ENCODE measurements around the gene DENND5B.

The DENND5B gene

DNA sequence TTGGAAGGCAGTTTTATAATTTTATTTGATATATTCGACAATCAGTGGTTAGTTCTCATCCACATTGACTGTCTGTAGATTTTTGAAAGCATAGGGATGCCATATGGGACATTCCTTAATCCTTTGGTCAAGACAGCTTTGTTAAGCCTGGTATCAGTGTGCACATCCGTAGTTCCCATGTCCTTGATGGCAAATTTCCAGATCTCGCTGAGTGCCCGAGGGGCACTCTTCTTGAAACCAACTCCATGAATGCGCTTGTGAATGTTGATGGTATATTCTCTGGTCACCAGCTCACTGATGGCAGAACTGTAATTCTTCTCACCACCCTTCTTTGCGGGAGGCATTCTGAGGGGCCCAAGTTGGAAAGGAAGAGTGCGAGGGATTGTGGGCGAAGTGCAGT lies 6.1 kb upstream of the DENND5B start:
- ChIA-PET CTCF (no interaction called here), POLR2A (no interaction called here)
- TF ChIP-seq, protein P1, sequence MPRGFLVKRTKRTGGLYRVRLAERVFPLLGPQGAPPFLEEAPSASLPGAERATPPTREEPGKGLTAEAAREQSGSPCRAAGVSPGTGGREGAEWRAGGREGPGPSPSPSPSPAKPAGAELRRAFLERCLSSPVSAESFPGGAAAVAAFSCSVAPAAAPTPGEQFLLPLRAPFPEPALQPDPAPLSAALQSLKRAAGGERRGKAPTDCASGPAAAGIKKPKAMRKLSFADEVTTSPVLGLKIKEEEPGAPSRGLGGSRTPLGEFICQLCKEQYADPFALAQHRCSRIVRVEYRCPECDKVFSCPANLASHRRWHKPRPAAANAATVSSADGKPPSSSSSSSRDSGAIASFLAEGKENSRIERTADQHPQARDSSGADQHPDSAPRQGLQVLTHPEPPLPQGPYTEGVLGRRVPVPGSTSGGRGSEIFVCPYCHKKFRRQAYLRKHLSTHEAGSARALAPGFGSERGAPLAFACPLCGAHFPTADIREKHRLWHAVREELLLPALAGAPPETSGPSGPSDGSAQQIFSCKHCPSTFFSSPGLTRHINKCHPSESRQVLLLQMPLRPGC (tag by site-specific recombination; IDR thresholded peaks at IDR 0.05), result no peak
- TF ChIP-seq, protein P2, sequence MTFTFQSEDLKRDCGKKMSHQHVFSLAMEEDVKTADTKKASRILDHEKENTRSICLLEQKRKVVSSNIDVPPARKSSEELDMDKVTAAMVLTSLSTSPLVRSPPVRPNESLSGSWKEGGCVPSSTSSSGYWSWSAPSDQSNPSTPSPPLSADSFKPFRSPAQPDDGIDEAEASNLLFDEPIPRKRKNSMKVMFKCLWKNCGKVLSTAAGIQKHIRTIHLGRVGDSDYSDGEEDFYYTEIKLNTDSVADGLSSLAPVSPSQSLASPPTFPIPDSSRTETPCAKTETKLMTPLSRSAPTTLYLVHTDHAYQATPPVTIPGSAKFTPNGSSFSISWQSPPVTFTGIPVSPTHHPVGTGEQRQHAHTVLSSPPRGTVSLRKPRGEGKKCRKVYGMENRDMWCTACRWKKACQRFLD (tag by site-specific recombination; IDR thresholded peaks at IDR 0.05), result no peak
- TF ChIP-seq ZNF776 (tag by site-specific recombination; IDR thresholded peaks at IDR 0.05; ENCODE audit: borderline replicate concordance), result no peak
- TF ChIP-seq ZNF16 (tag by site-specific recombination; IDR thresholded peaks at IDR 0.05; ENCODE audit: low read depth), result no peak
- TF ChIP-seq, protein P3, sequence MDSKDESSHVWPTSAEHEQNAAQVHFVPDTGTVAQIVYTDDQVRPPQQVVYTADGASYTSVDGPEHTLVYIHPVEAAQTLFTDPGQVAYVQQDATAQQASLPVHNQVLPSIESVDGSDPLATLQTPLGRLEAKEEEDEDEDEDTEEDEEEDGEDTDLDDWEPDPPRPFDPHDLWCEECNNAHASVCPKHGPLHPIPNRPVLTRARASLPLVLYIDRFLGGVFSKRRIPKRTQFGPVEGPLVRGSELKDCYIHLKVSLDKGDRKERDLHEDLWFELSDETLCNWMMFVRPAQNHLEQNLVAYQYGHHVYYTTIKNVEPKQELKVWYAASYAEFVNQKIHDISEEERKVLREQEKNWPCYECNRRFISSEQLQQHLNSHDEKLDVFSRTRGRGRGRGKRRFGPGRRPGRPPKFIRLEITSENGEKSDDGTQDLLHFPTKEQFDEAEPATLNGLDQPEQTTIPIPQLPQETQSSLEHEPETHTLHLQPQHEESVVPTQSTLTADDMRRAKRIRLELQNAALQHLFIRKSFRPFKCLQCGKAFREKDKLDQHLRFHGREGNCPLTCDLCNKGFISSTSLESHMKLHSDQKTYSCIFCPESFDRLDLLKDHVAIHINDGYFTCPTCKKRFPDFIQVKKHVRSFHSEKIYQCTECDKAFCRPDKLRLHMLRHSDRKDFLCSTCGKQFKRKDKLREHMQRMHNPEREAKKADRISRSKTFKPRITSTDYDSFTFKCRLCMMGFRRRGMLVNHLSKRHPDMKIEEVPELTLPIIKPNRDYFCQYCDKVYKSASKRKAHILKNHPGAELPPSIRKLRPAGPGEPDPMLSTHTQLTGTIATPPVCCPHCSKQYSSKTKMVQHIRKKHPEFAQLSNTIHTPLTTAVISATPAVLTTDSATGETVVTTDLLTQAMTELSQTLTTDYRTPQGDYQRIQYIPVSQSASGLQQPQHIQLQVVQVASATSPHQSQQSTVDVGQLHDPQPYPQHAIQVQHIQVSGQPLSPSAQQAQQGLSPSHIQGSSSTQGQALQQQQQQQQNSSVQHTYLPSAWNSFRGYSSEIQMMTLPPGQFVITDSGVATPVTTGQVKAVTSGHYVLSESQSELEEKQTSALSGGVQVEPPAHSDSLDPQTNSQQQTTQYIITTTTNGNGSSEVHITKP (tag by site-specific recombination; IDR thresholded peaks at IDR 0.05), result no peak
- TF ChIP-seq, protein P4, sequence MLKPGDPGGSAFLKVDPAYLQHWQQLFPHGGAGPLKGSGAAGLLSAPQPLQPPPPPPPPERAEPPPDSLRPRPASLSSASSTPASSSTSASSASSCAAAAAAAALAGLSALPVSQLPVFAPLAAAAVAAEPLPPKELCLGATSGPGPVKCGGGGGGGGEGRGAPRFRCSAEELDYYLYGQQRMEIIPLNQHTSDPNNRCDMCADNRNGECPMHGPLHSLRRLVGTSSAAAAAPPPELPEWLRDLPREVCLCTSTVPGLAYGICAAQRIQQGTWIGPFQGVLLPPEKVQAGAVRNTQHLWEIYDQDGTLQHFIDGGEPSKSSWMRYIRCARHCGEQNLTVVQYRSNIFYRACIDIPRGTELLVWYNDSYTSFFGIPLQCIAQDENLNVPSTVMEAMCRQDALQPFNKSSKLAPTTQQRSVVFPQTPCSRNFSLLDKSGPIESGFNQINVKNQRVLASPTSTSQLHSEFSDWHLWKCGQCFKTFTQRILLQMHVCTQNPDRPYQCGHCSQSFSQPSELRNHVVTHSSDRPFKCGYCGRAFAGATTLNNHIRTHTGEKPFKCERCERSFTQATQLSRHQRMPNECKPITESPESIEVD (tag by site-specific recombination; IDR thresholded peaks at IDR 0.05), result no peak
- no peak for TF ChIP-seq OVOL3 (tag by site-specific recombination; IDR thresholded peaks at IDR 0.05)
- TF ChIP-seq ZNF544 (tag by site-specific recombination; IDR thresholded peaks at IDR 0.05), result no peak
- TF ChIP-seq, protein P5, sequence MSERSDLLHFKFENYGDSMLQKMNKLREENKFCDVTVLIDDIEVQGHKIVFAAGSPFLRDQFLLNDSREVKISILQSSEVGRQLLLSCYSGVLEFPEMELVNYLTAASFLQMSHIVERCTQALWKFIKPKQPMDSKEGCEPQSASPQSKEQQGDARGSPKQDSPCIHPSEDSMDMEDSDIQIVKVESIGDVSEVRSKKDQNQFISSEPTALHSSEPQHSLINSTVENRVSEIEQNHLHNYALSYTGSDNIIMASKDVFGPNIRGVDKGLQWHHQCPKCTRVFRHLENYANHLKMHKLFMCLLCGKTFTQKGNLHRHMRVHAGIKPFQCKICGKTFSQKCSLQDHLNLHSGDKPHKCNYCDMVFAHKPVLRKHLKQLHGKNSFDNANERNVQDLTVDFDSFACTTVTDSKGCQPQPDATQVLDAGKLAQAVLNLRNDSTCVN (tag by site-specific recombination; optimal IDR thresholded peaks at IDR 0.05), result no peak
- TF ChIP-seq KLF16 (tag by site-specific recombination; IDR thresholded peaks at IDR 0.05), result no peak
- no peak for TF ChIP-seq ZBTB8A (tag by site-specific recombination; IDR thresholded peaks at IDR 0.05)
- Histone ChIP-seq H3K36me3 (ENCODE audit: control insufficient read depth in 2 of 2, insufficient read depth in 1 of 2, low read length in 2 of 2) (no peaks in the 10 kb centered on the region), H3K4me3 (ENCODE audit: low read depth, low read length) (no peak overlapping the region), H3K27ac (ENCODE audit: extremely low read depth, low read depth, low read length) (no peak overlapping the region), H3K4me1 (ENCODE audit: control insufficient read depth, insufficient read depth, low read length) (no peaks in the 10 kb centered on the region), H3K9me3 (ENCODE audit: control insufficient read depth, insufficient read depth, low read depth, low read length) (no peaks in the 10 kb centered on the region)

DNA sequence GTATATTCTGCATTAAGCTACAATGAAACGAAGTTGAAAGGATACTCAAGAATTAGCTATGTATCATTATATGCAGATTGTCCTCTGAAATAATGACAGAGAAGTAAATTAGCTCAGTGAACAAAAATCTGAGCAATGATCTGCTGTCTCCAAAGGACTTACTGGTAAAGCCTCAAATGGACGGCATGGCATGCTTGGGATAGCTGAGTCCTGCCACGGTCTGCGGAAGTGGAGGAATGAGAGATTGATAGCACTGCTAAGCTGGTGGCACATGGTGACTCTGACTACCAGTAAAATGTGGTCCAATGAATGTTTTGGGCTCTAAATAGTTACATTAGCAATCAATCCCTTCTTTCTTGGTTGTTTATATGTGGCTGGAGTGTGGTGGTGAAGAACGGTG lies 3.7 kb upstream of the DENND5B start:
- CTCF ChIA-PET, result no interaction called here
- TF ChIP-seq, protein P6, sequence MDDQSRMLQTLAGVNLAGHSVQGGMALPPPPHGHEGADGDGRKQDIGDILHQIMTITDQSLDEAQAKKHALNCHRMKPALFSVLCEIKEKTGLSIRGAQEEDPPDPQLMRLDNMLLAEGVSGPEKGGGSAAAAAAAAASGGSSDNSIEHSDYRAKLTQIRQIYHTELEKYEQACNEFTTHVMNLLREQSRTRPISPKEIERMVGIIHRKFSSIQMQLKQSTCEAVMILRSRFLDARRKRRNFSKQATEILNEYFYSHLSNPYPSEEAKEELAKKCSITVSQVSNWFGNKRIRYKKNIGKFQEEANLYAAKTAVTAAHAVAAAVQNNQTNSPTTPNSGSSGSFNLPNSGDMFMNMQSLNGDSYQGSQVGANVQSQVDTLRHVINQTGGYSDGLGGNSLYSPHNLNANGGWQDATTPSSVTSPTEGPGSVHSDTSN (CRISPR knock-in tag; IDR thresholded peaks at IDR 0.05), result no peak
- TF ChIP-seq, protein P1 (tag by site-specific recombination; IDR thresholded peaks at IDR 0.05), result no peak
- TF ChIP-seq, protein P2 (tag by site-specific recombination; IDR thresholded peaks at IDR 0.05), result no peak
- TF ChIP-seq SETDB1 (IDR thresholded peaks at IDR 0.05; ENCODE audit: insufficient read length, low read length) (no peak), ZFP3 (tag by site-specific recombination; IDR thresholded peaks at IDR 0.05; ENCODE audit: low read depth) (no peak), SP2 (tag by site-specific recombination; IDR thresholded peaks at IDR 0.05) (no peak), GFI1B (tag by site-specific recombination; IDR thresholded peaks at IDR 0.05) (no peak), MYNN (tag by site-specific recombination; IDR thresholded peaks at IDR 0.05; ENCODE audit: borderline replicate concordance) (no peak), ZNF423 (tag by site-specific recombination; IDR thresholded peaks at IDR 0.05) (no peak), ZNF426 (tag by site-specific recombination; IDR thresholded peaks at IDR 0.05) (no peak)

More for the DNA sequence above, 3.7 kb upstream of the DENND5B start:
- Histone ChIP-seq H3K4me1 (ENCODE audit: control insufficient read depth, insufficient read depth, low read length) (peaks cover 2% of the 10 kb centered on the region; the same call in 1 of the 2 replicates), H3K36me3 (ENCODE audit: control insufficient read depth in 2 of 2, insufficient read depth in 1 of 2, low read length in 2 of 2) (no peaks in the 10 kb centered on the region), H3K27ac (ENCODE audit: extremely low read depth, low read depth, low read length) (no peak overlapping the region), H3K4me3 (ENCODE audit: low read depth, low read length) (no peak overlapping the region), H3K9me3 (ENCODE audit: control insufficient read depth, insufficient read depth, low read depth, low read length) (no peaks in the 10 kb centered on the region)
- POLR2A ChIA-PET, result no interaction called here

Data from HEK293 (cell line).